Upper lobe of right lung (tissue), 1 donor: ENCODE data around the gene ALPK3. TPM values are rescaled to one million over a fixed set of nuclear protein-coding genes. Genes with fewer than 3 reads are reported as not detected.
A peak's percentile ranks its signal among the peaks of the same experiment; 100 is the strongest.

ENCODE experiments used
- ATAC-seq: fragments of 200-7000 bp; cut with Tn5 transposase; one replicate; pipeline ENCODE4 v1.9.1; 2020; ENCODE audit warnings: mild to moderate bottlenecking, moderate library complexity
- DNase-seq: peaks from one replicate; pipeline ENCODE4 v3.0.0-alpha.2; 2020
- H3K27ac ChIP-seq: fragments of 200-600 bp; one replicate; pipeline ENCODE4 v1.8.0; 2022
- H3K27me3 ChIP-seq: fragments of 200-600 bp; one replicate; pipeline ENCODE4 v1.8.0; 2022; ENCODE audit warnings: mild to moderate bottlenecking
- H3K36me3 ChIP-seq: fragments of 200-600 bp; one replicate; pipeline ENCODE4 v1.8.0; 2022
- H3K4me1 ChIP-seq: fragments of 200-600 bp; one replicate; pipeline ENCODE4 v1.8.0; 2022
- H3K4me3 ChIP-seq: fragments of 200-600 bp; one replicate; pipeline ENCODE4 v1.8.0; 2022; ENCODE audit warnings: mild to moderate bottlenecking
- H3K9me3 ChIP-seq: fragments of 200-600 bp; one replicate; pipeline ENCODE4 v1.8.0; 2022
- intact Hi-C: fragments of 100-400 bp; cut with DNase I; formaldehyde crosslinking; loops from one replicate; pipeline ENCODE4 v1.11.0; 2022
- total RNA-seq: library from RNA; stranded (reverse); fragmentation: NEBNext Ultra II Directional; extraction: Animal tissue kit (Norgen Biotek cat#: 25700); gene quantifications from one replicate; pipeline ENCODE4 v1.2.1, GENCODE V29; 2021
- TF ChIP-seq, protein P1 (sequence below): fragments of 200-600 bp; IDR thresholded peaks from one replicate; pipeline ENCODE4 v1.8.0; 2022; ENCODE audit warnings: antibody characterized with exemption
- donor health status: DM: no; HTN: yes; CAD: no; lungs with severe emphysema.

The ALPK3 gene
- total RNA-seq, 1 donor from 2014 or later = 21.0 TPM

GRCh38 chr15:84797212-84797611 lies 19.9 kb upstream of the ALPK3 start:
- H3K9me3 ChIP-seq = no peaks in the 10 kb centered on the region
- peaks cover 88% of the 10 kb centered on the region for H3K36me3 ChIP-seq
- no peaks in the 10 kb centered on the region for H3K4me1 ChIP-seq
- no peaks in the 10 kb centered on the region for H3K27me3 ChIP-seq
- intact Hi-C loops = no loop called here
- no peak overlapping the region for H3K27ac ChIP-seq
- ATAC-seq (no peak), DNase-seq (peak; percentile 7)
- H3K4me3 ChIP-seq = no peak overlapping the region
- TF ChIP-seq, protein P1, sequence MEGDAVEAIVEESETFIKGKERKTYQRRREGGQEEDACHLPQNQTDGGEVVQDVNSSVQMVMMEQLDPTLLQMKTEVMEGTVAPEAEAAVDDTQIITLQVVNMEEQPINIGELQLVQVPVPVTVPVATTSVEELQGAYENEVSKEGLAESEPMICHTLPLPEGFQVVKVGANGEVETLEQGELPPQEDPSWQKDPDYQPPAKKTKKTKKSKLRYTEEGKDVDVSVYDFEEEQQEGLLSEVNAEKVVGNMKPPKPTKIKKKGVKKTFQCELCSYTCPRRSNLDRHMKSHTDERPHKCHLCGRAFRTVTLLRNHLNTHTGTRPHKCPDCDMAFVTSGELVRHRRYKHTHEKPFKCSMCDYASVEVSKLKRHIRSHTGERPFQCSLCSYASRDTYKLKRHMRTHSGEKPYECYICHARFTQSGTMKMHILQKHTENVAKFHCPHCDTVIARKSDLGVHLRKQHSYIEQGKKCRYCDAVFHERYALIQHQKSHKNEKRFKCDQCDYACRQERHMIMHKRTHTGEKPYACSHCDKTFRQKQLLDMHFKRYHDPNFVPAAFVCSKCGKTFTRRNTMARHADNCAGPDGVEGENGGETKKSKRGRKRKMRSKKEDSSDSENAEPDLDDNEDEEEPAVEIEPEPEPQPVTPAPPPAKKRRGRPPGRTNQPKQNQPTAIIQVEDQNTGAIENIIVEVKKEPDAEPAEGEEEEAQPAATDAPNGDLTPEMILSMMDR = no peak

GRCh38 chr15:84797801-84798200 lies 19.4 kb upstream of the ALPK3 start:
- Histone ChIP-seq H3K9me3 (no peaks in the 10 kb centered on the region), H3K4me3 (no peak overlapping the region), H3K4me1 (no peaks in the 10 kb centered on the region), H3K27me3 (no peaks in the 10 kb centered on the region), H3K36me3 (peaks cover 88% of the 10 kb centered on the region), H3K27ac (no peak overlapping the region)
- DNase-seq (peak; percentile 23), ATAC-seq (peak; percentile 35)
- TF ChIP-seq, protein P1 = no peak
- intact Hi-C loops = no loop called here

DNA sequence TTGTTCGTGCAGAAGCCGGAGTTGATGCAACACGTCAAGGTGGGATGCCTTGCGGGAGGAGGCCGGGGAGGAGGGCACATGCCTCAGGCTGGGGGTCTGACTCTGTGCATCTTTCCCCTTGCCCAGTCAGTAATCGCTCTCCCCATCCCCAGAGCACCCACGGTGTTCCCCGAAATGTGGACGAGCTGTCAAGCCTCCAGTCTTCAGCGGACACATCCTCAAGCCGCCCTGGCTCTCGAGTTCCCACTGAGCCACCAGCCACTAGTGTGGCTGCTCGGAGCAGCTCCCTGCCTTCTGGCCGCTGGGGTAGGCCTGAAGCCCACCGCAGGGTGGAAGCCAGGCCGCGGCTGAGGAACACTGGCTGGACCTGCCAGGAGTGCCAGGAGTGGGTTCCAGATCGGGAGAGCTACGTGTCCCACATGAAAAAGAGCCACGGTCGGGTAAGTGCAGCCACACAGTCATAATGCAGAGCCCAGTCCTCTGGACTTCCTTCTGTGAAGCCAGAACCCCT lies 18.7 kb upstream of the ALPK3 start:
- H3K27me3 ChIP-seq = no peaks in the 10 kb centered on the region
- TF ChIP-seq, protein P1 = no peak
- no peak overlapping the region for H3K27ac ChIP-seq
- no peaks in the 10 kb centered on the region for H3K9me3 ChIP-seq
- no peak for ATAC-seq
- H3K4me1 ChIP-seq = no peaks in the 10 kb centered on the region
- intact Hi-C loops = no loop called here
- peaks cover 86% of the 10 kb centered on the region for H3K36me3 ChIP-seq
- H3K4me3 ChIP-seq = no peak overlapping the region
- DNase-seq = peak; percentile 58

GRCh38 chr15:84799511-84800187 lies 17.5 kb upstream of the ALPK3 start:
- Histone ChIP-seq H3K4me1 (no peaks in the 10 kb centered on the region), H3K27me3 (no peaks in the 10 kb centered on the region), H3K9me3 (no peaks in the 10 kb centered on the region), H3K4me3 (no peak overlapping the region), H3K36me3 (peaks cover 86% of the 10 kb centered on the region), H3K27ac (no peak overlapping the region)
- DNase-seq (peak; percentile 28), ATAC-seq (no peak)
- TF ChIP-seq, protein P1 = no peak
- intact Hi-C loops = no loop called here

GRCh38 chr15:84800365-84800806 lies 16.8 kb upstream of the ALPK3 start:
- Histone ChIP-seq H3K4me3 (no peak overlapping the region), H3K36me3 (peaks cover 84% of the 10 kb centered on the region), H3K9me3 (no peaks in the 10 kb centered on the region), H3K27me3 (no peaks in the 10 kb centered on the region), H3K4me1 (no peaks in the 10 kb centered on the region), H3K27ac (no peak overlapping the region)
- TF ChIP-seq, protein P1 = no peak
- DNase-seq (no peak), ATAC-seq (no peak)
- intact Hi-C loops = no loop called here
